Vagina (tissue), 2 donors: ENCODE results near the gene SCN10A. TPM values are rescaled to one million over a fixed set of nuclear protein-coding genes. Genes with fewer than 3 reads are reported as not detected.
A peak's percentile ranks its signal among the peaks of the same experiment; 100 is the strongest.

Experiments
- DNase-seq, 2 donors: peaks; one replicate each; pipeline ENCODE4 v3.0.0-alpha.2; 2017; ENCODE audit errors: extremely low spot score in 2 of 2
- H3K27ac ChIP-seq: fragments of 200-600 bp; sonication (generic); one replicate; pipeline ENCODE4 v1.5.1; 2019
- H3K27me3 ChIP-seq: fragments of 200-600 bp; sonication (generic); one replicate; pipeline ENCODE4 v1.5.1; 2019
- H3K36me3 ChIP-seq, 2 donors: fragments of 200-600 bp; sonication (generic); one replicate each; pipeline ENCODE4 v1.5.1; 2017 to 2019
- H3K4me1 ChIP-seq: fragments of 200-600 bp; sonication (generic); one replicate; pipeline ENCODE4 v1.5.1; 2019
- H3K4me3 ChIP-seq, 2 donors: fragments of 200-600 bp; sonication (generic); 1 replicate in 1 of 2; 2 replicates in 1 of 2; pipeline ENCODE4 v1.5.1; 2016 to 2019
- H3K9me3 ChIP-seq: fragments of 200-600 bp; sonication (generic); one replicate; pipeline ENCODE4 v1.5.1; 2019
- CTCF ChIP-seq, 3 experiments: fragments of 450-650 bp in 2 of 3; fragments of 200-600 bp in 1 of 3; sonication (generic) in 1 of 3; IDR thresholded peaks; one replicate each; pipeline ENCODE4 v1.5.1; 2017 to 2019; ENCODE audit warnings: antibody characterized with exemption in 3 of 3, mild to moderate bottlenecking in 2 of 3, moderate library complexity in 2 of 3
- POLR2A ChIP-seq, 2 donors: fragments of 450-650 bp; IDR thresholded peaks; one replicate each; pipeline ENCODE4 v1.6.1; 2017; ENCODE audit warnings: antibody characterized with exemption in 2 of 2, mild to moderate bottlenecking in 2 of 2, moderate library complexity in 2 of 2
- POLR2AphosphoS5 ChIP-seq, 2 donors: sonication (generic); formaldehyde crosslinking; IDR thresholded peaks; one replicate each; pipeline ENCODE4 v1.9.0; 2017; ENCODE audit warnings: antibody characterized with exemption in 2 of 2, mild to moderate bottlenecking in 2 of 2, low read depth in 1 of 2; ENCODE audit not compliant: insufficient read depth in 1 of 2
- intact Hi-C: fragments of 100-400 bp; cut with DNase I; formaldehyde crosslinking; loops from one replicate; pipeline ENCODE4 v1.15.1; 2023
- total RNA-seq: library from RNA; depleted of rRNA; stranded (reverse); fragments of >200 nt; gene quantifications from one replicate; pipeline ENCODE4 v1.2.3, GENCODE V29; 2016

Gene SCN10A
- total RNA-seq, 1 donor from 2014 or later, result not detected

- intact Hi-C loops, result loop anchor here (10.0 kb wide), 1 partner anchor 116 kb away; no protein-coding TSS in a partner anchor
- Histone ChIP-seq H3K9me3 (no peaks in the 10 kb centered on the region), H3K27me3 (no peaks in the 10 kb centered on the region), H3K27ac (no peak overlapping the region), H3K36me3 (no peaks in the 10 kb centered on the region), H3K4me3 (peak overlapping the region; percentile 60 to 93), H3K4me1 (peaks cover 4% of the 10 kb centered on the region)
- peak in 1 of 2 donors; percentile 81 for DNase-seq
- TF ChIP-seq CTCF (IDR thresholded peaks at IDR 0.05) (no peak), POLR2AphosphoS5 (IDR thresholded peaks at IDR 0.05; ENCODE audit: insufficient read depth in 1 of 2, low read depth in 1 of 2) (no peak), POLR2A (IDR thresholded peaks at IDR 0.05) (no peak)
Measured at GRCh38 chr3:38650248-38650951, 165.6 kb downstream of the SCN10A start.

GRCh38 chr3:38649500-38650247 lies 166.3 kb downstream of the SCN10A start, which contains the start of gene SCN5A:
Gene SCN5A (minus strand): TSS chr3:38649687. CDS start chr3:38633307, 16,380 bp downstream.
- DNase-seq, result peak in 1 of 2 donors; percentile 83
- TF ChIP-seq POLR2AphosphoS5 (IDR thresholded peaks at IDR 0.05; ENCODE audit: insufficient read depth in 1 of 2, low read depth in 1 of 2) (no peak), CTCF (IDR thresholded peaks at IDR 0.05) (no peak), POLR2A (IDR thresholded peaks at IDR 0.05) (no peak)

GRCh38 chr3:38648659-38649499 lies 167.1 kb downstream of the SCN10A start:
- intact Hi-C loops, result no loop called here
- no peaks in the 10 kb centered on the region for H3K27me3 ChIP-seq
- DNase-seq, result peak in 1 of 2 donors; percentile 83

More at GRCh38 chr3:38649500-38650247, 166.3 kb downstream of the SCN10A start, which contains the start of gene SCN5A:
- peak within 1 kb of the TSS; percentile 25 for H3K27ac ChIP-seq
- no peaks in the 10 kb centered on the region for H3K27me3 ChIP-seq
- peak within 1 kb of the TSS; percentile 60 to 93 for H3K4me3 ChIP-seq
- H3K36me3 ChIP-seq, result no peaks in the 10 kb centered on the region
- intact Hi-C loops, result loop anchor here (10.0 kb wide), 1 partner anchor 115 kb away; no protein-coding TSS in a partner anchor
- no peaks in the 10 kb centered on the region for H3K9me3 ChIP-seq
- peaks cover 4% of the 10 kb centered on the region for H3K4me1 ChIP-seq

More at GRCh38 chr3:38648659-38649499, 167.1 kb downstream of the SCN10A start:
- H3K36me3 ChIP-seq, result no peaks in the 10 kb centered on the region
- TF ChIP-seq CTCF (IDR thresholded peaks at IDR 0.05), result no peak
- TF ChIP-seq POLR2A (IDR thresholded peaks at IDR 0.05), result no peak
- TF ChIP-seq POLR2AphosphoS5 (IDR thresholded peaks at IDR 0.05; ENCODE audit: insufficient read depth in 1 of 2, low read depth in 1 of 2), result no peak
- H3K27ac ChIP-seq, result peak overlapping the region; percentile 25
- peak overlapping the region; percentile 60 to 93 for H3K4me3 ChIP-seq
- H3K9me3 ChIP-seq, result no peaks in the 10 kb centered on the region
- peaks cover 4% of the 10 kb centered on the region for H3K4me1 ChIP-seq
